HL-60/S4 treated with retinoic acid at 250 ng/mL for 4 days and 3 days (cell line): ENCODE results near the gene SIPA1L2.
"Not testable (repeated sequence)": the region's sequence is repeated elsewhere in the genome, so short reads cannot be mapped to it uniquely, and the experiment has no call there.

Source experiments
- in situ Hi-C: fragments of 300-500 bp; cut with MboI; formaldehyde crosslinking; loops from 2 replicates; pipeline ENCODE4 v1.7.0; 2022; ENCODE audit warnings: low sequenced_read_pairs

SIPA1L2 gene

GRCh38 chr1:232620356-232620969, 9.5 kb downstream of the SIPA1L2 start:
- in situ Hi-C loops, result no loop called here

- in situ Hi-C loops, result no loop called here
These were observed 12.7 kb downstream of the SIPA1L2 start for GRCh38 chr1:232617237-232617636.

DNA sequence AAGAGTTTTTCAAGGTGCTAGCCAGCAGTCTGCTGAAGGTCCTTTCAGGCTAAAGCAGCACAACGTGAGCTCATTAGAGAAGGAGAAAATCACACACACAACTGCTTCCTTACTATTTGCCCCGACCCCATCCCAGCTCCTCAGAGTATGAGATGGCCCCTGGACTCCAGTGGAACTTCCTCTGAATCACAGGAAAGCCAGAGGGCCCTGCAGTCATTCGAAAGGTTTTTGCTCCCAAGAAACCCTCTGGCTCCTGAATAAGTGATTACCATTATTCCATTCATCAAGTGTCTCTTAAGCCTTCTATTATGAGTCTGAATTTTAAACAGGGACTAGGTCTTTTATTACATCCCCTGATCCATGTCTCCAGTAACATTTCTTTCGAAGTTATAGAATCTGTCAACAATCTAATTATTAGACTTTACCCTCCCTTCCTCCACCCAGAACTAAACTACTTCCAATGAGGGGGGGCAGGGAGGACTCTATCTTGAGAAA, 14.6 kb downstream of the SIPA1L2 start:
- in situ Hi-C loops, result no loop called here

DNA sequence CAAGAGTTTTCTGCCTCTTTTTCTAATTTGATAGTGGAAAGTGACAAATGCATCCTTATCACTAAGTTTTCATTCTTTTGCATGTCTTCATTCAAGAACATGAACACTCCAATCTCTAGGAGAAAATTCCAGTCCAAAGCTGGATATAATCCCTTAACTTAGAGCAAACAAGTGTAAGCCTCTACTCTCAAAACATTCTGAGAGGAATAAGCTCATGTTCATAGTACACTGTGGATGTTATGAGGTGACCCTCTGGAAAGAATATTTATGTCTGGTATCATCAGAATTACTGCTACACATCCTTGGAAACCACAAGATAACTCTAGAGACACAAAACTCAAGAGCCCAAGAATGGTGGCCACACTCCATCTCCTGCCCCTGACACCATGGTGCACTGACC, 15.1 kb downstream of the SIPA1L2 start:
- in situ Hi-C loops, result no loop called here

- in situ Hi-C loops, result no loop called here
These were observed 16.1 kb downstream of the SIPA1L2 start for GRCh38 chr1:232613752-232614381.

GRCh38 chr1:232612836-232613235, 17.1 kb downstream of the SIPA1L2 start:
- in situ Hi-C loops, result not testable (repeated sequence)

DNA sequence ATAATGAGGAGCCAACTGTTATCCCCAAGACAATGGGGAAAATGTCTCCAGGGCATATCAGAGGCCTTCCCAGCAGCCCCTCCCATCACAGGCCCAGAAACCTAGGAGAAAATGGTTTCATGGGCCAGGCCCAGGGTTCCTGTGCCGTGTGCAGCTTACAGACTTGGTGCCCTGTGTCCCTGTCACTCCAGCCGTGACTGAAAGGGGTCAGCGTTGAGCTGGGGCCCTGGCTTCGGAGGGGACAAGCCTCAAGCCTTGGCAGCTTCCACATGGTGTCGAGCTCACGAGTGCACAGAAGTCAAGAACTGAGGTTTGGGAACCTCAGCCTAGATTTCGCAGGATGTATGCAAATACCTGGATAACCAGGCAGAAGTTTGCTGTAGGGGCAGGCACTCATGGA, 18.1 kb downstream of the SIPA1L2 start:
- in situ Hi-C loops, result no loop called here

DNA sequence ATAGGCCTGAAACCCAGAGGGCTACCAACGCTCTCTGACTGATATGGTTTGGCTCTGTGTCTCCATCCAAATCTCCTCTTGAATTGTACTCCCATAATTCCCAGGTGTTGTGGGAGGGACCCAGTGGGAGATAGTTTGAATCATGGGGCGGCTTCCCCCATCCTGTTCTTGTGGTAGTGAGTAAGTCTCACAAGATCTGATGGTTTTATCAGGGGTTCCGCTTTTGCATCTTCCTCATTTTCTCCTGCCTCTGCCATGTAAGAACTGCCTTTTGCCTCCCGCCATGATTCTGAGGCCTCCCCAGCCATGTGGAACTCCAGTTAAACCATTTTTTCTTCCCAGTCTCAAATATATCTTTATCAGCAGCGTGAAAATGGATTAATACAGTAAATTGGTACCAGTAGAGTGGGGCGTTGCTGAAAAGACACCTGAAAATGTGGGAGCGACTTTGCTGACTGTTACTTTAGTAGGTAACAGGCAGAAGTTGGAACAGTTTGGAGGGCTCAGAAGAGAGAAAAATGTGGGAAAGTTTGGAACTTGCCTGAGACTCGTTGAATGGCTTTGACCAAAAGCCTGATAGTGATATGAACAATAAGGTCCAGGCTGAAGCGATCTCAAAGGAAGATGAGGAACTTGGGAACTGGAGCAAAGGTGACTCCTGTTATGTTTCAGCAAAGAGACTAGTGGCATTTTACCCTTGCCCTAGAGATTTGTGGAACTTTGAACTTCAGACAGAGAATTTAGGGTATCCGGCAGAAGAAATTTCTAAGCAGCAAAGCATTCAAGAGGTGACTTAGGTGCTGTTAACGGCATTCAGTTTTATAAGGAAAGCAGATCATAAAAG, 18.8 kb downstream of the SIPA1L2 start:
- in situ Hi-C loops, result not testable (repeated sequence)

- in situ Hi-C loops, result no loop called here
These were observed 19.6 kb downstream of the SIPA1L2 start for GRCh38 chr1:232610192-232610901.

GRCh38 chr1:232608427-232608826, 21.5 kb downstream of the SIPA1L2 start:
- in situ Hi-C loops, result no loop called here

DNA sequence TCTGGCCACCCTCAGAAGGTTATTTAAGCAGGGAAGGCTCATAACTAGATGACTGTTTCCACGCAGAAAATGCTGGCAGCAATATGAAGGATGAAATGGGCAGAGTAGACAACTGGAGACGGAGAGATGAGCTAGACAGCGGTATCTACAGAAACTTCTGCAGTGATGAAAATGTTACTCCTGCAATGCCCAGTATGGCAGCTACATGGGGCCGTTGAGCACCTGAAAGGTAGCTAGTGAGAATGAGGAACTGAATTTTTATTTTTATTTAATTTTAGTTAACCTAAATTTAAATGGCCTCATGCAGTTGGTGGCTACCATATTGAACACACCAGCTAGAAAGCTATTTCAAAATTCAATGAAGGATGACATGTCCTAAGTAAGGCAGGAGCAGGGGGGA, 27.3 kb downstream of the SIPA1L2 start:
- in situ Hi-C loops, result no loop called here

- in situ Hi-C loops, result no loop called here
These were observed 29.3 kb downstream of the SIPA1L2 start for GRCh38 chr1:232600424-232601258.

DNA sequence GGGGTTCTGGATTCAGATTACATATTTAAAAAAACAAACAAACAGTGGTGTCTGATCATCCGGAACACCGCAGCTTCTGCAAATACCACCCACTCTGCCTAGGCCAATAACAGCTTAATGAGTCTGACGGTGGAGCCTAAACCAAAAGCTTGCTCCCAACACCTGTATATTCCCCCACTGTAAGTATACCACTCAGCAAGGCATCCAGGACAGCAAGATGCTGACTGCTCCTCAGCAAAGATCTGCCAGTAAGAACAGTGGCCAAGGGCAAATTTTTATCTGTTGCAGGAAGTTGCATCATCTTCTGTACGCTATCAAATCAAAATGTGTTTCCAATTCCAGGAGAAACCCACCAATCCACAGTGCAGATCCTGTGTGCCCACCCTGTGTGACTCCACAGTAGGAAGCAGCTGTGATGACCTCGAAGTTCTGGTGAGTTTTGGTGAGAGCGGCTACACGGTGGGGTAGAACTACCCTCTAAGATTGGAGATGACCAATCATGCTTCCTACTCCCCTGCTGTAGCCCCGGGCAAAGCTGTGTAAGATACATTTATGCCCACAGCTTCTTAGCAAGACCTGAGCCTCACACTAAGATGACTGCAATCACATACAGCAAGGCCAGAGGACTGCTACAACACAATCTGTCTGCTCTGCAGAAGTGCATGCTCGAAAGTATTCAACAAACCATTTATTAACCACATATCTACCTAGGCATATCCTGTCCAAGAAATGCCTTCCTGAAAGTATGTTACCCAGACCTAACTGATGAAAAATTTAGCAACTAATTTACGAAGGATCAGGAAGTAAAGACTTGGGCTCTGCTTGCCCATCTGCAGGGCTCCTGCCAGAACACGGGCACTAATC, 30.5 kb downstream of the SIPA1L2 start:
- in situ Hi-C loops, result no loop called here

DNA sequence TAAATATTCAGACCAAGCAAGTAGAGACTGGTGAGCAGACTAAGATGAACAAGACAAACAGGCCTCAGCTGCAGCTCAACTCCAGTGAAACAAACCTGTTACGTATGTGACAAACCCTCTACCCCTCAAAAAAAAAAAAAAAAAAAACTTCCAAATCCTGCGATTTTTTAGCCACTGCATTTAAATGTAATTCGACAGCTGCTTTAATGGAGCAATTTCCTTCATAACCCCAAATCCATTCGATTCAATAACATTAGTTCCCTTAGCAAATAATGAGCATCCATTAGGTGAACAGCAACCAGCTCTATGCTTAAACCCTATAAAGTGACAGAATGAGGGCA, 31.1 kb downstream of the SIPA1L2 start:
- in situ Hi-C loops, result no loop called here

DNA sequence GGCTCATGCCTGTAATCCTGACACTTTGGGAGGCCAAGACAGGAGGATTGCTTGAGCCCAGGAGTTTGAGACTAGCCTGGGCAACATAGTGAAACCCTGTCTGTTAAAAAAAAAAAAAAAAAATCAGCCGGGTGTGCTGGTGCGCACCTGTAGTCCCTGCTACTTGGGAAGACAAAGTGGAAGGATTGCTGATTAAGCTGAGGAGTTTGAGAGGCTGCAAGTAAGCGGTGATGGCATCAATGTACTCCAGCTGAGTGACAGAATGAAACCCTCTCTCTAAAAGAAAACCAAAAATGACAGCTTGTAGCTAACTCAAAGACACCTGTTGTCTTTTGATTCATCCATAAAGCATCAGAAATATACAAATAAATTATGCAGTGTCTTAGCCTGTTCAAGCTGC, 31.8 kb downstream of the SIPA1L2 start:
- in situ Hi-C loops, result no loop called here

GRCh38 chr1:232597721-232598120, 32.2 kb downstream of the SIPA1L2 start:
- in situ Hi-C loops, result no loop called here

- in situ Hi-C loops, result no loop called here
These were observed 33.1 kb downstream of the SIPA1L2 start for GRCh38 chr1:232596666-232597303.

DNA sequence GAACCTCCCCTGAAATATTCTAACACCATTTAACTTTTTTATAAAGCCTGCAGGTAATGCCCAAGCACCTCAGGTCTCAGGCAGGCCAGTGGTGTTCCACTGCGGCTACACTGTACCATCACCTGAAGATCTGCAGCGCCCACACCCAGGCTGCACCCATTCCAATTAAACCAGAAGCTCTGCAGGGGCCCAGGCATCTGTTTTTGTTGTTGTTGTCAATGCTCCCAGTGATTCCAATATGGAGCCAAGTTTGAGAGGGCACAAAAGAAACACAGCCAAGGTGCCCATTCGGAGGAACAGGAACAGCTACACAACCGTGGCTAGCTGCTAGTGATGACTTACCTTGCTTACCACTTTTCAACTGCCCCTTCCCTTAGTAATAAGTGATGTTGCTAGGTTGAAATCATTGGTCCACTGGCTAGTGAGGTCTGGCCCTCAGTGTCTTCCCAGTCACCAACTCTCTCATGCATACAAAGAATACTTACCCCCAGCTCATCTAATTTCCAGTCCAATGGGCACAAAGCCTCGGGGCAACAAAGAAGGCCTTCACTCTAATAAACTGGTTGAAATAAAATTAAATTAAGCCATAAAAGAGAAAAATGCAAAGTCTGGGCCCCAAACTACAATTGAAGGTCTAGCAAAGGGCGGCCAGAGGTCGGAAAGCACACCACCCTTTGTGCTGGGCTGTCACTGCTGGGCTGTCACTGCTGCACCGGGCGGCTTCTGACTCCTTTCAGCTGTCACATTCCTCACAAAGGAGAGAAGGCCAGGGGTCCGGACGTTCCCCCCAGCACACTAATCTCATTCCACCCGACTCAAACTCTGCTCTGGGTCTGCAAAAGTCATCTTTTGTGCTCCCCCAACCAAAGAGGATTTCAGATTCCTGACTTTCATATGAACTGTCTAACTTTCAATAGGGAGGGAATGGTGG, 34.9 kb downstream of the SIPA1L2 start:
- in situ Hi-C loops, result no loop called here
